Medulla oblongata (tissue), 1 donor: ENCODE data around the gene RHOJ.
"Not testable (repeated sequence)": the region's sequence is repeated elsewhere in the genome, so short reads cannot be mapped to it uniquely, and the experiment has no call there.

Source experiments
- DNase-seq: peaks from one replicate; pipeline ENCODE4 v3.0.0-alpha.2; 2015; ENCODE audit errors: extremely low spot score

RHOJ gene

DNA sequence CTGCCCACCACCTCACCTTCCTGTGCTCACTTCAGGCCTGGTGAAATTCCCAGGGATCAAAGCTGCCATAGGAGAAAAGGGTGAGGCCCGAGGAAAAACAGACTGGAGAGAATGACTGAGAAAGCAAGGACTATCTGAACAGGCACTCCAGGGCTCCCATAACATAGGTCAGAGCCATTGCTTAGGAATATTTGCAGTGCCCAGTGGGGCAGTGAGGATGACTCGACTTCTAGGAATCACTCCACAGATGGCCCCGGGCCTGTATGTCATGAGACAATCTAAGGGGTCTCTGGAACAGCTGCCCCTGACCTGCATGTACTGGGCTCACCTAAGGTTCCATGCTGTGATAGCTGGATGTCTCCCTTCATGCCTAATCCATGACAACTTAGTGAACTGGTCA is 62.9 kb downstream of the RHOJ start:
- DNase-seq: no peak

DNA sequence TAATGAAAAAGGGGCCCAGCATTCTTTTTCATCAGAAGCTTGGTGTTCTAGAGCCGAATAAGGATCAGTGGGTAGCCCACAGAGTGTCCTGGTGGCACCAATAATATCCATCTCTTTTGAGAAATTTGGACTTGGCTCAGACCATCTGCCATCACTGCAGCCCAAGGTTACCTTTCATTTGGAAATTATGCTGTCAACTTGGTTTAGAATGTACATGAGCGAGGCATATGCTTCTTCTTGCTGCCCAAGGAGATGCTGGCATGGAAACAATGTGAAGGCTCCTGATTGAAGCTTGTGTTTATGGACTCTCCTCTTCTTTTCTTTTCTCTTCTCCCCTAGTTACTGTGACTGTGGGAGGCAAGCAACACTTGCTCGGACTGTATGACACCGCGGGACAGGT is 64.5 kb downstream of the RHOJ start:
- DNase-seq: no peak

DNA sequence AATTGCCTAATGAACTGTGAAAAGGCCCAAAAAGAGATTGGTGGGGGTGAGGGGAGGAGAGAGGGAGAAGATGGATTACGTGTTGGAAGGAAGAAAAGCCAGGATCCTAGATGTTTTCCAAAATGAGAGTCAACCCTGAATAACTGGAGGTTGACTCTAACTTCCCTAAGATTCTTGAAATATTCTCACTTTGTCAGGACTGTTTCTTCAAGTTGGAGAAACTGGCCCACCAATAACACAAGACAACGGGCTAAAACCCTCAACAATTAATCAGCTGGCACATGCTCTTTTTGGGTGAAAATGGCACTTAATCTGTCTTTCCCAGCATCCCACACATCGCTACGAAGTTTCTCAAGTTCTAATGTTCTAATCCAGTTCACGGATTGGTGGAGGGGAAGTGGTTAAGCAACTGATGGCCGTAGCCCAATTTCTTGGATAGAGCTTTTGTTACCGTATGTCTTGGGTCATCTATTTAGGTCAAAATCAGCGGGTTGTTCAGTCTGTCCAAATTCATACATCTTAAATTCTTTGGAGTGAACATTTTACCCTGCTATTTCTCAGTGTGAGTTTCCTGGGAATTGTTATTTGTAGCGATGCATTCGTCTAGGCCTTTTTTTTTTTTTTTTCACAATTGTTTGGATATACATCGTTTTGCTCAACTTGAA is 65.5 kb downstream of the RHOJ start:
- DNase-seq: no peak

DNA sequence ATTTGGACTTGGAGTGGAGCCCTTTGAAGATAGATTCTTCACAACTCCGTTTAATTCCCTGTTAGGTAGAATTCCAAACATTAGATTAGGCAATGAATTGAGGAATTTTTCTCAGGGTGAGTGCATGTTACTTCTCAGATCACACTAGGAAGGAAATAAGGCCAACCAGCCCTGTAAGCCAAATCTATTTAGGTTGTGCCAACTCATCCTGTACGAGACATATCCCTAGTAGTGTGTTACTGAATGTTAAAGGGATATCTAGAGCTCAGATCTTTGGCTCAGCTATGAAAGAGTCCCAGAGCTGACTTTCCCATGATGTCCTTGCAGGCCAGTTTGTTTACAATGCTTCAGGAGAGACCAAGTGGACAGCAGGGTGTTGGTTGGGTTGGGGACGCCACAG is 68.9 kb downstream of the RHOJ start:
- DNase-seq: no peak

DNA sequence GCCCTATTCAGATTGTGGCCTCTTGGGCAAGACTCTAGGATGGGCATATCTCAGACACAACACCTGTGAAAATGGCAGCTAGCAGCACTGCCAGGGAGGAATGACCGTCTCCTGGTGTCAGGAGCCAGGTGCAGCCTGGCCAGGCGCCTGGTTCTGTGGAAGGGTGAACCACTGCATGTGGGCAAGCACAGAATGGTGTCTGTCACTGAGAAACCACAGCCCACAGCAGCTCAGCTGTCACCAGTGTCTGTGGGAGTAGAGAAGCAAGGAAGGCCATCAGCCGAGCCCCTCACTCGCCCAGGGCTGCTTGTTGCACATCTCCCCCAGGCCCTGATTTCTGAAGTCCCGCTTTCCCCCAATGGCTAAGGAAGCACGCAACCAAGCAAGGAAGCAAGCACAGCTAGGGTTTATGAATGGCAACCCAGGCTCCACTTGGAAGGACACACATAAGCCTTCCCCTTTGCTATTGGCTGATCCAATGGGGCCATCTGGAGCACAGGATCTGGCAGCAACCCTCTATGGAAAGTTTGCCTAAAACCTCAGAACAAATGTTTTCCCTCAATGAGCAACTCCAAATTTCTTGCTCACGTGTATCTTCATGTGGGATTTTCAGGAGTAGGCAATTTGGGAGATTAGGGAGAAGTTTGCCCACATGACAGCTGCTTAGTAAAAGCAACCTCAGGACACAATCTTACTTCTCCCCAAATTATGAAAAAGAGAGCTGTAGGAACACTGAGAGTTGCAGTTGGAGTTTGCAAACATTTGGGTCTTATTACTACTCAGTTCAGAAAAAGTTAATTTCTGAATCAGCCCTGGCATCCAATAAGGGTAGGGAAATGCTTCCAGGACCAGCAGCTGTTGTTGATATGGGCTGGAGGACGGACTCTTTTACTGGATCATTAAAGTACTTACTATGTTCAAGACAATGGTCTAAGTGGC is 69.7 kb downstream of the RHOJ start:
- DNase-seq: no peak

DNA sequence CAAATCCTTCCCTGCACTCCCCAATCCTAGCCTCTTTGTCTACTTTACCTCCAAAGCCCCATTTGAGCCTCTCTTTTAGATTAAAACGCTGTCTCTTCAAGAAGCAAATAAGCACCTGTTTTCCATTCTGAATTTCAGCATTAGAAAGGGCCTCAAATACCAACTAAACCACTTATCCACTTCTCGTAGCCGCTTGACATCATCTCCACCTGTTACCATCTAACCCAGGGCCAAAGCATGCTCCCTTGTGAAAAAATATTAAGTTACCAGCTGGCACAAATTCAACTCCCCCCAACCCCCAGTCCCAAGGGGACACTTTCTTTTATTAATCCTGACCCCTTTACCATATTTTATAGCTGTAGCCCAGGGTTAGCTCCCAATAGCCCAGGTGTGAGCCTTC is 71.4 kb downstream of the RHOJ start:
- no peak for DNase-seq

DNA sequence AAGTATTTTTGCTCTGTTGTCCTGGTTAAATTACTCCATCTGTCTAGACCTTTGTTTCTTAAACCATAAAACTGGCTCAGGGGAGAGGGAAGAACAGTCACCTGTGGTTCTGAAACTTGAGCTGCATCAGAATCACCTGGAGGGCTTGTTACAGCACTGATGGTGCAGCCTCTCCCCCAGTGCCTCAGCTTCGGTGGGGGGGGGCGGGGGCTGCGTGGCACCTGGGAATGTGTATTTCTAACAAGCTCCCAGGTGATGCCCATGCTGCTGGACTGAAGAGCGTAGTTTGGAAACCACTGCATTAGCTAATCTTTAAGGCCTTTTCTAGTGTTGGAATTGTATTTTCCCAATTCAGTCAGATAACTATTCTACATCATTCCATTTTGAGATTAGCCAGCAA is 71.8 kb downstream of the RHOJ start:
- DNase-seq: no peak

DNA sequence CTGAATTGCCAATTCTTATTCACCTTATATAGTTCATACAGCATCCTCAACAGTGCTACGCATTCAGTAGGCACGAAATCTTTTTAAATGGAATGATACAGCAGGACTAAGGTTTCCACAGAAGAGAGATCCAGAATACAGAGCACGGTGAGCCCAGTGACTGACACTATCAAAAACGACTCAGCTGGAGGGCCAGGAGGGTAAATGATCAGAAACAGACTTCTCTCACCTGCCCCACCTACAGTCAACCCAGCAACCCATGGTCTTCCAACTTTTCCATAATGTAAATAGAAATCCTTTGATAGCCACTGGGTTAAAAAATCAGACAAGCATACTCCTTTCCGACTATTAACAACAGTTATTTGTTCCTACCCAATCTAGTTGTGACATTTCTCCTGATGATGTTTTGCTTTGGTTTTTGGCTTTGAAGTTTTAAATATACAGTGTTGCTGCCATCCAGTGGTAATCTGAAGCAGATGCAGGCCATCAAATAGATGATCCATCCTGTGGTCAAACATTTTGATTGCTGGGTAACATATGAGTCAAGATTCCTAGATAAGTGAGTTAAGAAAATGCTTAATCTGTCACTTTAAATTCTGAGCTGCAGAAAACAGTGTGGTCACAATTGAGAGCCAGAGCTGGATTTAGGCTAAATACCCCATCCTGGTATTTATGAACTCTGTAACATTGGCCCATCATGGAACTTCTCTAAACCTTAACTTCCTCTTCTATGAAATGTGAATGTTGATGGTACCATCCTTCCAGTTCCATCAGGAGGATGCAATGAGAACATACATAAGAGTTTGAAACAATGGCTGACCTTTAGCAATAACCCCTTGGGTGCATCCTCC is 72.5 kb downstream of the RHOJ start:
- DNase-seq: peak; percentile 61

DNA sequence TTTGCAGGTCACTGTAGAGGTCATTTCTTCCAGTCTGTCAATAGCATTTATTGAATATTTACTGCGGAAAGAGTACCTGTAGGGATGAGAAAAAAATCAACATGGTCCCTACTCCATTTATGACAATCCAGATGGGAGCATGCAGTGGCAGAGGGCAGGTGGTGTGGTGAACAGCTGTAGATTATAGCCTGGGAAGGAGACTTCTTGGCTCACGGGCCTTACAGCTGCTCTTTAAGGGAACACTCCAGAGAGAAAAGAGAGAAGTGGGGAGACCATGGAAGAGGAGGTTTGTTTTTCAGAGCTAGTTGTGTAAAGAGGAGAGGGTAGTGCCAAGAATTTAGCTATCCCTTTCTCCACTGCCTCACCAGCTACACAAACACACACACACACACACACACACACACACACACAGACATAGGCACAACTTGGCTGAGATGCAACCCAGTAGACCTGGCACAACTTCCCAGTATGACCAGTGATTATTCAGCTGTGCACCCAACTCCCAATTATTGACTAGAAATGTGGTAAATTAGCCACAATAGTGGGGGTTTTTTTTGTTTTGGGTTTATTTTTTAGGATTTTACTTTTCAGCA is 73.4 kb downstream of the RHOJ start:
- no peak for DNase-seq

DNA sequence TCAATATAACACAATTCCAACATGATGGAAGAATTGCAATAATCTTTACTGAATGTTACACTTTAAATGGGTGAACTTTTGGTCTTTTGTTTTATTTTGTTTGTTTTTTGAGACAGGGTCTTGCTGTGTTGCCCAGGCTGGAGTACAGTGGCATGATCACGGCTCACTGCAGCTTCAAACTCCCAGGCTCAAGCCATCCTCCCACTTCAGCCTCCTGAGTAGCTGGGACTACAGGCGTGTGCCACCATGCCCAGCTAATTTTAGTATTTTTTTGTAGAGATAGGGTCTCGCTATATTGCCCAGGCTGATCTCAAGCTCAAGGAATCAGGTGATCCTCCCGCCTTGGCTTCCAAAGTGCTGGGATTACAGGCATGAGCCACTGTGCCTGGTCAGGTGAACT is 75.7 kb downstream of the RHOJ start:
- not testable (repeated sequence) for DNase-seq

DNA sequence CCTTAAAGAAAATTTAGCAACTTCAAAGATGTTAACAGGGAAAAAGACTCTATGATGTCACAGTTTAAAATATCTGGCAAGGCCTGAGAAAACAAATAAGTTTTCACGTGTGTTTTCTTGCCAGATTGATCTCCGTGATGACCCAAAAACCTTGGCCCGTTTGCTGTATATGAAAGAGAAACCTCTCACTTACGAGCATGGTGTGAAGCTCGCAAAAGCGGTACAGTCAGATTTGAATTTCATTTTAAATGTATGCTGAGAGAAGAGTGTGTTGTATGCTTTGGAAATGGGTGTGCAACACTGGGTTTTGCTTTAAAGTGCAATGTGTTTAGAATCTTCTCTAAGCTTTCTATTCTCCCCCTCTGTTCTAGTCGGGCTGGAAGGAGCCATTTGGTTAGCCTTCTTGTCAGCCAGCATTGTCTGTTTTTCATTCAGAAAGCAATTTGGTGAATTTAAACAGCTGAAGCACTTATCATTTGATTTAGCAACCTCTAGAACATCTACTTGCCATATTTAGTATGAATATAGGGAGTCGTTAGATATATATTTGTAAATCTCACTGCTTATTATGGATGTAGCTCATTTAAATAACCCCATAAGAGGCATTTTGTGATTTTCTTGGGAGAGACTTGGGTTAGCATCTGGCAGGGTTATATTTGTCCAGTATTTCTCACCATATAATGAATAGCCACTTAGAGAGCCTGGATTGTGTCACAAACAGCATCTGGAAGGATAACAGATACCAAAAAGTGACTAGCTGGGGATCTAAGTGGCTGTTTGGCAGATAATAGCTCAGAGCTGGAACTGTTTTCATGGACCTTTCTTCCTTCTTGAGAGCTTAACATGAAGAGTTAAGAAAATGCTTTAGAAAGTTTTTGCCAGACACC is 79.0 kb downstream of the RHOJ start:
- no peak for DNase-seq

DNA sequence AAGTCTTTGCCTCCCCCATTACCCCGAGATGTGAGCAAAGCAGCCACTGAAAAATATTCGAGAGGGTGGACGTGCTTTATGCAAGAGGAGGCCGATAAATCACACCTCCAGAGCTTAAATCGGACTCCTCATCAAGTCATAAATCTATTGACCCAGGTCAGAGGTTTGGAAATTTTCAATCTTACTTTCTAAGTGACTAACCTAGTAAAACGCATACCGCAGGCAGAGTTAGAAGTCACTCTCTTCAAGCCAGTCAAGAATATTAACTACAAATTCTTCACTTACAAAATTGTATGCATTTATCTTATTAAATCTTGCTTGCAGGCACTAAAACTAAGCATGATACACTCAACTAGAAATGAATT is 79.6 kb downstream of the RHOJ start:
- DNase-seq: no peak

DNA sequence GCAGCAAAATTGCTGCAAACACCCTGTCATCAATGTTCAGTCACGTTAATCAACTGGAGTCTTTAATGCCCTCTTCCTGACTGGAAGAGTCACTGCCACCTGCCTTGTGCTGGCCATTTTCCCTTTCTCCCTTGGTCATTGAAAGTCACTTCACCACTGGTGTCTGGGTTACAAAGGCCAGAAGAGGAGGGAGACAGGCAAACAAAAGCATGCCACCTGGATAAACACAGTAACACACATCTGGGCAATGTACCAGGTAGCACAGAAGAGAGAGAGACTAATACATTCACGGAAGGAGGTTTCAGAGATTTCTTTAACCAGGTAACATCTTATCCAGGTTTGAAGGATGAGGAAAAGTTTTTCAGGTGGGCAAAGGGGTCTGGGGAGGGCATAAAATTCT is 81.8 kb downstream of the RHOJ start:
- no peak for DNase-seq

DNA sequence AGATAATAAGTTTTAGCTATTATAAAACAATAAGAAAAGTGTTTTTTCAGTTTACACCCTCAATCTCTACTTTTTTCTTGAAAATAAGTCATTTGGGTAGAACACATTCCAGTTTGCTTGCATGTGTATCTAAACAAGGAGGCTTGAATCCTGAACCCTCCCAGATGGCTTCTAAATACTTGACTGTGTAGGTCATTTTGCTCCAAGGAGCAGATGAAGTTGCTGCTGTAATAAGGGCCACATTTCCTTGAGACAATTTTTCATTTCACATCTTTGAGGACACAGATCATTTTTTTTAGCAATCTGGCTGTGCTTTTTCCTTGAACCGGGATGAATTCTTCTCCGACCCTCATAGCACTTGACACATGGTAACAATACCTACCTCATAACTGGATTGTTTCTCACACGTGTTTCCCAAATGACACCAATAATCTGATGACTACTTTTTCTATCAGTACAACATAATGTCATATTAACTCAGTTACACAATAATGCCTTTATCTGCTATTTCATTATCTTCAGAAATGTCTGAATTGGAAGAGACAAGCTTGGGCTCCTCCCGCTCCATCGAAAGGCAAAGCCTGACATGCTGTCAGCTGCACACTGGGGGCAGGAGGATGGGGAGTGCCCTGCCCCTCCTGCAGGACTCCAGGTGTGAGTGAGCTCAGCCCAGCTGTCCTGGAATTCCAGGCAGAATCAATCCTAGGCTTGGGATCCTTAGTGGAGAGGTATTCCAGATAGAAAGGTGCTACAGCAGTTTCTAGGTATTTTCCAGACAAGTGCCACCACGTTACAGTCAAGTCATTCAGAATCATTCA is 83.6 kb downstream of the RHOJ start:
- DNase-seq: no peak

DNA sequence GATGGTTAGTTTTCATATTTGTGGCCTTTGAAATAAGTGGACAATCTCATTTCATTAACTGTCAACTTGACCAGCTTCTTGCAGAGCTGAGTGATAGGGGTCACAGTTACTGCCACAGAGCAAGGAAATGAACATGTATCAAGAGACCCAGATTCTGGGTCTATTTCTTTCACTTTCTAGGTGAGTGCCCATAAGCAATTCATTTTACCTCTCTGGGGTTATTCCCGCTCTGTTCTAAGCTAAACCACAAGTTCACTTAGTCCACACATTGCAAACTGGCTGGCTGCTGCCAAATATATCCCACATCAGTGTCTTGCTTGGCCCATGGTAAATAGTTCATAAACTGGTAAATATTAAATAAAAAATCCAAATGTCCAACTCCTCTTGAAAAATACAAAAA is 84.6 kb downstream of the RHOJ start:
- no peak for DNase-seq

DNA sequence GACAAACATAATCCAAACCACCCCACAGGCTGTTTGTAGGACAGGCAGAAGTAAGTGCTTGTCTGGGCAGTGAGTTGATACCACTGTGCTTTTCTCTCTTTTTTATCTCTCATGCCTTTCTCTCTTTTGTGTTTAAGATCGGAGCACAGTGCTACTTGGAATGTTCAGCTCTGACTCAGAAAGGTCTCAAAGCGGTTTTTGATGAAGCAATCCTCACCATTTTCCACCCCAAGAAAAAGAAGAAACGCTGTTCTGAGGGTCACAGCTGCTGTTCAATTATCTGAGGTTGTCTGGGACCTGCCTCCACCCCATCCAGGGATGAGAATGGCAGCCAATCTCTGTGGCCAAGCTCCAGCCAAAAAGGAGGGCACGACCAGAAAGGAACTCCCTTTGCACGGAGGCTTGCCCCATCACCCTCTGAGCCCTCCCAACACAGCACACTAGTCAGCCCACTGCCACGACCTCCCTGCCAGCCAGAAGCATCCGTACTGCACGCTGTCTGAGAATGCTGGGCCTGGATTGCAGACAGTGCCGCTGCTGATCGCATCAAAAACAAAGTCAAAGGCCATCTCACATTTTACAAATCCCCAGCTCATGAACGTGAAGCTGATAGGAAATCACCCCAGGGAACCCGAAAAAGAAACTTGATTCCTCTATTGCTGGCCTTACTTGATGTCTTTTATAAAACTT is 86.6 kb downstream of the RHOJ start:
- DNase-seq: no peak

DNA sequence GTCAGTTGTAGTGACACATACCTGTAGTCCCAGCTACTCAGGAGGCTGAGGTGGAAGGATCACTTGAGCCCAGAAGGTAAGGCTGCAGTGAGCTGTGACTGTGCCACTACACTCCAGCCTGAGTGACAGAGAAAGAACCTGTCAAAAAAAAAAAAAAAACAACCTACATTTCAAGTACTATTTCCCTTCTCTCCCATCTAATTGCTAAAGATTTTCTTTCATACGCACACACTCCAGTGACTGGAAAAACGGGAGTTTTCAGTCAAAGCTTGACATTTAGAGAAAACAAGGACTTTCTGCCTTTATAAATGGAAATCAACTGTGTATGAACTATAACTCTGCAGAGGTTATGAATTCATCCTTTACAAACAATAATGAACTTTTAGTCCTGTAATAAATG is 88.6 kb downstream of the RHOJ start:
- DNase-seq: no peak

DNA sequence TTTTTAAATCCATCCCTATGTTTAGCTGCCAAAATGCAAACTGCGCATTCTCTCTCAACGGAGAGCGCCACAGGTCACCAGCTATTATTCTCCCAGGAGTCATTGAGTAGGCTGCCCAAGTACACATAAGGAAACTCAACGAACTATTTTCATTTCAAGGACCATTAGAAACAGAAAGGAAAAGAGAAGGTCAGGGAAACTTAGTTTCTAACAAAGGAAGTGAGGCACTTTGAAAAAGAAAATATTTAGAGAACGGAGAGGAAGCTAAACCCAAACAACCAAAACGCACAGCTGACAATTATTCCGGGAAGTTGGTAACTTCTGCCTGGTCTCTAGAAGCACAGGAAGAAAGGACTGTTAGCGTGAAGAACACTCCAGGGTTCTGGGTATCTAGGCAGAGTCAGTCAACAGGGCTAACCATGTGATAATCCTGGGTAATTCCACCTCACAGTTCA is 91.0 kb downstream of the RHOJ start:
- no peak for DNase-seq

DNA sequence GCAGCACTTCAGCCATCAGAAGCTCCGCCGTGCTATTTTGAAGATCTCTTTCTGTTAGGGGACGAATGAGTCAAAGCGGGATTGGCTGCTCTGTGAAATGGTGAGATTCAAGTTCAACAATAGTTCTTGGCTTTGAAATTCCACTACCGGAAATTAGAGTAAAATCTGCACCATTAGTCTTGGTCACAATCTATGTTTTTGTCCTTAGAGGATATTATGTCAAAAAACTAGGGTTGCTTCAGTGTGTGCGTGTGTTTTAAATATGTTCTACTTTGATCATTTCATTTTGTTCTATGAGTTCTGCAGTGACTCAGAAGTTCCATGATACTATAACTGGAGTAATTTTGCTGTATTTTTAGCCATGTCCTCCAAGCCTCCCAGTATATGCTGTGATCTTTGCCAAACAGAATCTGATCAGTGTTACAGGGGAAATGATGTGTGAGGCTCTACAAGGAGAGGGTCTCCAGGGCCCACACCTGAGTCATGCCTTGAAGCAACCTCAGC is 91.9 kb downstream of the RHOJ start:
- DNase-seq: no peak
